Jurkat, Clone E6-1 (cell line): ENCODE data around the gene NRF1.
"Not testable (repeated sequence)": the region's sequence is repeated elsewhere in the genome, so short reads cannot be mapped to it uniquely, and the experiment has no call there.

ENCODE experiments used
- DNase-seq: peaks from one replicate; pipeline ENCODE4 v3.0.0-alpha.2; 2011; ENCODE audit warnings: low read depth, low spot score
- H3K4me3 ChIP-seq: 2 replicates; pipeline ENCODE4 v1.5.1; 2011; ENCODE audit warnings: mild to moderate bottlenecking, low read length, control low read depth, moderate library complexity

The NRF1 gene

DNA sequence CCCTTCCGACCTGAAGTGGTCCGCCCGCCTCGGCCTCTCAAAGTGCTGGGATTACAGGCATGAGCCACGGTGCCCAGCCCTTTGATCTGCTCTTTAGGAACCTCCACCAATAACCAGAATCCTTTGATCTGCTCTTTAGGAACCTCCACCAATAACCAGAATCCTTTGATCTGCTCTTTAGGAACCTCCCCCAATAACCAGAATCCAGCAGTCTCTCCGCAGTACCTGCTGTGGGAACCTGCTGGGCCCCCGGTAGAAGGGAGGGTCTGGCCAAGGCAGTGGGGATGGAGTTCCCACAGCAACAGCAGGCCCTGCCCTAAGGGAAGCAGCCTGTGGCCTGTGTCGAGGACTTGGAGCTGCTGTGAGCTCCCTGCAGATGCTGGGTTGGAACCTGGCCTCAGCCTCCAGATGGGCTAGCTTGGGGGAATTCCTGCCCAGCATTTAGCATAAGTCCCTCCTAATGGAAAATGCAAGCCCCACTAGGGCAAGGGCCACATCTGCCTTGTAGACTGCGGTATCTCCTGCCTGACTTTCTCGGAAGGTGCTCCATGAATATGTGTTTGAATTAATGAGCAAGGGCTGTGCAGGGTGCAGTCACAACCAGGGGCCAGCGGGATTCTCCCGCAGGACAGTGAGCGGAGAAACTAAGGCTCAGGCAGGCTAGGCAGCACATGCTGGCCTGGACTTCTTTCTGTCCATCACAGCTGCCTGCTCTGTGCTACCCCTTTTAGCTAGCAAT is 175.5 kb downstream of the NRF1 start:
- DNase-seq, result no peak
- H3K4me3 ChIP-seq, result no peak overlapping the region

- DNase-seq, result no peak
- no peak overlapping the region for H3K4me3 ChIP-seq
These were observed 177.5 kb downstream of the NRF1 start for GRCh38 chr7:129789000-129789399.

- no peak overlapping the region for H3K4me3 ChIP-seq
- no peak for DNase-seq
These were observed 178.1 kb downstream of the NRF1 start for GRCh38 chr7:129789652-129790051.

DNA sequence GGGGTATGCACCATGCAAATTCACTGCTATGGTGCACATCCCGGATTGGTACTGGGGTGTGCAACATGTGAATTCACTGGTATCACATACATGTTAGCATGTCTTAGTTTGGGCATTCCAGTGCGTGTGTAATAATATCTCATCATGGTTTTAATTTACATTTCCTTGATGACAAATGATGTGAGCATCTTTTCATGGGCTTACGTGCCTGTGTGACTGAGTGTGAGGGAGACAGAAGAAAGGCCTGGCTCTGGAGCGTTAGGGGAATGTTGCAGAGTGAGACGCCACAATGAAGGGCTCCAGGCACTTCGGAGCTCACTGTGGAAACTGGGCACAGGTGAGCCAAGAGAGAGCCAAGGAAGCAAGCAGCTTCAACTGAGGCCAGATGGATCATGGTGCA is 178.6 kb downstream of the NRF1 start:
- DNase-seq, result no peak
- no peak overlapping the region for H3K4me3 ChIP-seq

DNA sequence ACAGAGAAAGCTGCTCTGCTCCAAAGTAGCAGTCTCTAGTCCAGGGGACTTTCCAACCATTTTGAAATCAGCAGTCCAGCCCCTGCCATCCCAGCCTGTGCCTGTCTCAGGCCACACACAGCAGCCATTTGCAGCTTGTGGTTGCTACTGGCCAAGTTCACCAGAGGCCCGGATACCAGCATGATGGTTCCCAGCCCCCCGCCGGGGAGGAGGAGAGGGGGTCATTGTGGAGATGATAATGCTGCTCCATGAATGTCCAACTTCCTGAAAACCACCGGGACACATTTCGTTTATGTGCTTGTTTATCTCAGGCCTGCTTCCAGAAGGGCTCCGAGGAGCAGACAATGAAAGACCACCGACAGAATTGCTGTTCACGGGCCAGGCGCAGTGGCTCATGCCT is 181.2 kb downstream of the NRF1 start:
- DNase-seq, result no peak
- no peak overlapping the region for H3K4me3 ChIP-seq

DNA sequence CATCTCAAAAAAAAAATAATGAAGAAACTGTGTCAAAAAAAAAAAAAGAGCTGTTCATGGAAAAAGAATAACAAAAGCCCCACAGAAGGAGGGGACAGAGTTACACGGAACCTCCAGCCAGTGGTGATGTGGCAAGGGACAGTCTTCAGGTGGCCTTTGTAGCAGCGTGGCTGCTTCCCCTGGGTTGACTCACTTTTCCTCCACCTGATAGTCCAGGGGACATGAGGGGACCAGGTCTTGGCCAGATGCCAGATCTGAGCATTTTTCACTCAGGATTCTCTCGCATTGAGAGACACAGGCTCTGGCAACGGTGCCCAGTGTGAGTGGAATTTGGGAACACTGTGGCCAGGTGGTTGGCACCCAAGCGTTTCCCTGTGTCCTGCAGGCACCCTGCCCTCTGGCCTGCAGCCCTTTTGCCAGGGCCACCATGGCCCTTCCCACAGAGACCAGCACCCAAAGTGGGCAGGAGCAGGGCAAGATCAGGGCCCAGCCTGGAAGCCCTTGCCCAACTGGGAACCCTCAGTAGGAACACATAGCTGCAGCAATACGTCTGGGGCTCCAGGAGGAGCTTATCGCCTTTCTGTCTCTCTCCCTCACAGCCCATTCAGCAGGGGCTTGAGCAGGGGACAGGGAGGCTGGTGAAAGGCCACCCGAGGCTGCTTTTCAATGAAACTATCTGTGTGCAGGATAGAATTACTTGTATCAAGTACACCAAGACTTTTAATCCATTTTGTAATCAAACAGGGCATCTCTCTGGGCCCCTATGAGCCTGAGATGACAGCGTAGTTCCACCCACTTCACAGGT is 182.2 kb downstream of the NRF1 start:
- H3K4me3 ChIP-seq, result no peak overlapping the region
- DNase-seq, result no peak

DNA sequence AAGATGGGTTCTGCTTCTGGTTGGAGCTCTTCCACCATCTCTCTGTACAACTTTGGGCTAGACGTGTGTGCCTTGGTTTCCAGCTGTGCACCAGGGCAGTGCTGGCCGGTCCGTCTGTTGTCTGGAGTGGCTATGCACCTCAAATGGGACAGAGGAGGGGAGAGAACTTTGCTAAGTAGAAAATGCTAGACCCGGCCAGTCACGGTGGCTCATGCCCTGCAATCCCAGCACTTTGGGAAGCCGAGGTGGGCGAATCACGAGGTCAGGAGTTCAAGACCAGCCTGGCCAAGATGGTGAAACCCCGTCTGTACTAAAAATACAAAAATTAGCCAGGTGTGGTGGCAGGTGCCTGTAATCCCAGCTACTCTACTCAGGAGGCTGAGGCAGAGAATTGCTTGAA is 182.9 kb downstream of the NRF1 start:
- not testable (repeated sequence) for DNase-seq, H3K4me3 ChIP-seq

DNA sequence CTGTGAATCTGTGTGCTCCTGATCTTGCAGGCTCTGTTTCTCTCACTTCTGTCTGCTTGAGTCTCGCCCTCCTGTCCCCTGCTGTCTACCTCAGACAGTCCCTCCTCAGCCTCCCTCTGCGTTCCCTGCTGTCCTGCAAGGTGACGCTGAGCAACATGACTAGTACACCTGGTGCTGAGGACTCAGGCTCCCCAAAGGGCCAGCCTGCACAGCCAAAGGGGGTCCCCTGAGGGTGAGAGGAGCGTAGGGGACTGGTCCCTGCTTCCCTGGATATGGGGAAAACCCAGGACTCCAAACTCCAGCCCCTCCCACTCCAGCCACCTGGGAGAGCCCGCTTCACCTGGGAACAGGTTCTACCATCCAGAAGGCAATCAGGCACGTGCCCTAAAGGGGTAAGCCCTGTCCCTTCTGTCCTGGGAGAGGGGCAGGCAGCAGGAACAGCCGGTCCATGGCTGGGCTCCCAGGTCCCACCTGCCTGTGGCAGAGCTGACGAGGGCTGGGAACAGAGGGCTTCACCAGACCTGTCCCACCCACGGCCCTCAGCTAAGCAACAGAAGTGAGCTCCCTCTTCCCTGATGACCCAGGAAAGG is 184.8 kb downstream of the NRF1 start:
- no peak for DNase-seq

GRCh38 chr7:129797214-129797789 is 185.8 kb downstream of the NRF1 start:
- H3K4me3 ChIP-seq, result no peak overlapping the region
- DNase-seq, result no peak

More for the DNA sequence above, 184.8 kb downstream of the NRF1 start:
- no peak overlapping the region for H3K4me3 ChIP-seq

DNA sequence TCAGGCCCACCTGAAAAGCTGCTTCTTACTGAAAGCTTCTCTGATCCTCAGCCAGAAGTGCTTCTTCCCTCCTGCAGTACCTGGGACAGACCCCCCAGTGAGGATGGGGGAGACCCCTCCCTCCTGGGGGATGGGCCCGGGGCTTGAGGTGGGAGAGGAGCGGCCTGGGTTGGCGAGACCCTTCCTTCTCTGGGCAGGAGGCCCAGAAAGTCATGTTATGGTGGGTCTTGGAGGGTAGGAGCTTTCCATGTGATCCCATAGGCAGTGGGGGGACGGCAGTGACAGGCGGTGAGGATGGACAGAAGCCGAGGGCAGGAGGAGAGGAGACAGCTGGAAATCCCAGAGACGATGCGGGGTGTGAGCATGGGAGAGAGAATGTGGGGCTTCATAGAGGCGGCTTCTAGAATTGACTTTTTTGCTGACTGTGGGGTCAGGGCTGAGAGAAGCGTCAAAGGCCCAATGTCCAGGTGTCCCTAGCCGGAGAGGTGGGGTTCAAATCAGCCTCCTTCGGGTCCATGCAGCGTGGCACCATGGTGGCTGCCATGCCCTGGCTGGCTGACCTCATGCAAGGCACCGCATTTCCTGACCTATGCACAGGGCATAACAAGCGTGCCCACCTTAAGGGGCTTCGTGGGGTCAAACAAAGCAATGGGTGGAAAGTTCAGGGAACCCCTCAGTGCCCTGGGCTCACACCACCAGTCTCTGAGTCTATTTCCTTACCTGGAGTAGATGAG is 187.3 kb downstream of the NRF1 start:
- H3K4me3 ChIP-seq, result no peak overlapping the region
- DNase-seq, result no peak

DNA sequence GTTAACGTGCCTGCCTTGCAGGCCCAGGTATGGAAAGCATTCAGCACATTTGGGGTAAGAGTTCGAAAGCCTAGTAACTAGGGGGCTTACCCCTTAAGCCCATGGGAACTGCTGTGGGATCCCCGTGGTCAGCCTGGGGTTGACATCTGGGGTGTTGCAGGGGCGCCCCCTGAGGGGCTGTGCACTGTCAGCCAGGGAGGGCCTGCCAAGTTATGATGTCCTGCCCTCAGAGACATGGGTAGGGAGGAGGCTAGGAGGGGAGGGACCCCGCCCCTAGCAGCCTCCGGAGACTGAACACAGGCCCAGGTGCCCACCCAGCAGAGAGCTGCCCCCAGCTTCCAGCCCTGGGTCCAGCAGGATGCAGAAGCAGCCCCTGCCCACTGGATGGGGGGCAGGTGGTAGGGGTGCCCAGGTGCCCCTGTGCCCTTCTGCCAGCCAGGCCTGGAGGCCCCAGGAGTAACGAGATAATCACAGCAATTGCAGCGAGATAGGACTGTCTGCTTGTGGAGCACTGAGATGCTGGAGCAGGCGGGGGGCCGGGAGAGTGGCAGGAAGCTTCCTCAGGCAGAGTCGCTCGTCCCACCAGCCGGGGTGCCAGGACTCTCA is 187.9 kb downstream of the NRF1 start:
- no peak for DNase-seq
- H3K4me3 ChIP-seq, result no peak overlapping the region

DNA sequence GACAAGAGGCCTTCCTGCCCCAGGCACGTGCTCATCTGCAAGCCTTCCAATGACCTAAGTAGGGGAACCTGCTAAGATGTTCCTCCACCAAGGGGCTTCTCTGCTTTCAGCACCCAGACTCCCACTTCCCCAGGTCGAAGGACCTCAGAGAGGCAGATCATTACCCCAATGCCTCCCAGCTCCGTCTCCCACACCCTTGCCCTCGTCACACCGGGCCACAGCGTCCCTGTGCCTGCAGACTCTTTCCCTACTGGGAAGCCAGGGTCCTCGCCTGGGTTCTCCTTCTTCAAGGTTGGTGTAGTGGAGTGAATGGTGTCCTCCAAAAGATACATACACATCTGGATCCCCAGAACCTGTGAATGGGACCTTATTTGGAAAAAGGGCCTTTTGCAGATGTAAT is 189.4 kb downstream of the NRF1 start:
- DNase-seq, result no peak
- no peak overlapping the region for H3K4me3 ChIP-seq

- no peak overlapping the region for H3K4me3 ChIP-seq
- DNase-seq, result peak; percentile 29
These were observed 190.4 kb downstream of the NRF1 start for GRCh38 chr7:129801882-129802281.

- no peak overlapping the region for H3K4me3 ChIP-seq
- DNase-seq, result no peak
These were observed 192.1 kb downstream of the NRF1 start for GRCh38 chr7:129803546-129804081.

DNA sequence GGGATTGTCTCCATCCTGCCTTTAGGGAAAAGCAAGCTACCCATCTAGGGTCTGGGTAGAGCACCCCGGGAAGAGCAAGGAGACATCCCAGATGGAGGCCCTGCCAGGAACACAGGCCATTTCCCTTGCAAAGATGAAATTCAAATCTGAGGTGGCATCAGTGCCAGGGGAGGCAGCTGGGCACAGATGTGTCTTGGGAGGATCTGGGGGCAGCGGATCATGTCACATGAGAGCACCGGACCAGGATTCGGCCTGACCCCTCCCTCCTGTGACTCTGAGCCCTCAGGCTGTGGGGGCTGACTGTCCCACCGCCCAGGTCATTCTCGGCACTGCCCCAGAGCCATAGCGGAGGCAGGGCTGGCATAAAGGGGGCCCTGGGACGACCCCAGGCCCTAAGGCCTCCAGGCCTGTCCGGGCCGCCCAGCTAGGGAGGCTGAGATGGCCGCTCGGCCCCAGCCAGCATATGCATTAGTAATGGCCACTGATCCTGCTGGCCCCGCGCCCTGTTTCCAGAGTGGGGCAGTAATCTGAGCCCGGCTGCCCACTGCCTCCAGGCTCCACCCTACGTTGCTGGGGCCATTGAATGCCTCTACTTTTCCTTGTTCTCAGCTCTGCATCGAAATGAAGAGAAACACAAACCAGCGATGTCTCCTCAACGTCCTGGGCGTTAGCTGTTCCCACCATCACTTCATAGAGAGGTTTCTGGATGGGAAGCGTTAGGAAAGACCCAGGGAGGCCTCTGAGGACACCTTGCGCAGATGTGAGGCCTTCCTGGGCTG is 192.8 kb downstream of the NRF1 start:
- H3K4me3 ChIP-seq, result no peak overlapping the region
- DNase-seq, result no peak

DNA sequence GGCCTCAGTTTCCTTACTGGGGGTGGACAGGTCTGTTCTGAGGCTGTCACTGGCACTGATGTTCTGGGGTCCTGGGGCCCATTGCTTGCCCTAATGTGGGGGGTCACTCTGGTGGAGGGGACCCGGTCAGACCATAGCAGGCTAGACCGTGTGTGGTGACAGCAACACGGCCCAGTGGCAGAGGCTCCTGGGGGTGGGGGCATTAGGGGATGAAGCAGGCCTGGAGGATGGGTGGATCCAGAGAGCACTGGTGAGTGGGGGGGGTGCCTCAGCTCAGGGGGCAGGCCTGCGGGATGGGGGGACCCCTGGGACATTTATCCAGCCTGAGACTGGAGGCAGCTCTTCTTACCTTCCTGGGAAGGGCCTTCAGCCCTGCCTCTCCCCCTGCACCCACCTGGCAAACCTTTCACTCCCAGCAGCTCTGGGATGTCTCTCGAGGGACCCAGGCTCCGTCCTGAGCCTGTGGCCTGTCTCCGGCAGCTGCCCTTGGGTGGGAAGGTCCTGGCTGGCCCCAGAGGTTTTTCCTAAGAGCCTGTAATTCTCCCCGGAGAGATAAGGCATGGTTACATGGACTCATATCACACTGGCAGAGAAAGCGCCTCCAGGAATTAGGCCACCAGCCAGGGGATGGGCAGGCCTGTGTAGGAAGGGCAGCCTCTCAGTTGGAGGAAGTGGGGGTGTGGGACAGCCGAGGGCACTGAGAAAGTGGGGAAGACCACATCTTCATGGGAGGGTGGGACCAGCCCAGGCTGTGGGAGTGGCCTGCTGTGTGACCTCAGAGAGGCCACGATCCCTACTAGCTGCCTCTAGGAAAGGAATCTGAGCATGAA is 193.6 kb downstream of the NRF1 start:
- DNase-seq, result no peak
- H3K4me3 ChIP-seq, result no peak overlapping the region
